GM18498 (cell line): ENCODE measurements around the gene ALDH6A1.
A peak's percentile ranks its signal among the peaks of the same experiment; 100 is the strongest.

ENCODE experiments used
- ATAC-seq: cut with Tn5 transposase; IDR thresholded peaks from one replicate; pipeline ENCODE4 v1.9.1; 2021; ENCODE audit warnings: mild to moderate bottlenecking, moderate library complexity; ENCODE audit not compliant: unreplicated experiment

The ALDH6A1 gene

DNA sequence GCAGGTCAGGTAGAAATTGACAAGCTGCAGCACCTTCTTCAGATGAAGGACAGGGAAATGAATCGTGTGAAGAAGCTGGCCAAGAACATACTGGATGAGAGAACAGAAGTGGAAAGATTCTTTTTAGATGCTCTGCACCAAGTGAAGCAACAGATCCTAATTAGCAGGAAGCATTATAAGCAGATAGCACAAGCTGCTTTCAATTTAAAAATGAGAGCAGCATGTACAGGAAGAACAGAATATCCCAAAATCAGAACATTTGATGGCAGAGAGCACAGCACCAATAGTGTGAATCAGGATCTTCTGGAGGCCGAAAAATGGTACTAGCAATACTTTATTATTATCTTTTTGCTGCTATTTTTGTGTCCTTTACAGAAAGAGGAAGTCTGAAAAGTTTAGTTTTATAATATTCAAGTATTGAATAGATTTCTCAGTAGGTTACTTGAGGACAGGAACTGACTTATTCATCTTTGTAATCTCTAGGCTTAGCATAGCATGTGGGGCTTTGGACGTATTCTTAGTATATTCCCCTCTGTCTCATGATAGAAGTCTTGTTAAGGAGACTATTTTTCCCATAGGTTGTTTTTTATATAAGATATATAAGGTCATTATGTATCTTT lies 34.3 kb downstream of the ALDH6A1 start:
- no peak for ATAC-seq

DNA sequence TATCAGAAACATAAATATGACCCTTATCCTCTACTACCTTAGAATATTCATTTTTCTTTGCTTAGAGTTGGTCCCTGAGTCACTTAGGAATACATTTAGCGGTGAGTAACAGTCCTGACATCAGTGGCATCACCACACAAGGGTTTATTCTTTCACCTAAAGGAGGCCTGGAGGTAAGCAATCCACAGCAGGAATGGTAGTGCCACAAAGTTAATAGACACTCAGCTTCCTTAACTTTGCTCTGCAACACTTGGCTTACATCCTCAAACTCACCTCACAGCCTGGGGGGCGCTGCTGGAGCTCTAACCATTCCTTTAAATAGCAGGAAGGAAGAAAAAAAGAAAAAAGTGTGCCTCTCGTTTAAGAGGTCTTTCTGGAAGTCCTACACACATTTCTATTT lies 36.0 kb downstream of the ALDH6A1 start:
- ATAC-seq: no peak

DNA sequence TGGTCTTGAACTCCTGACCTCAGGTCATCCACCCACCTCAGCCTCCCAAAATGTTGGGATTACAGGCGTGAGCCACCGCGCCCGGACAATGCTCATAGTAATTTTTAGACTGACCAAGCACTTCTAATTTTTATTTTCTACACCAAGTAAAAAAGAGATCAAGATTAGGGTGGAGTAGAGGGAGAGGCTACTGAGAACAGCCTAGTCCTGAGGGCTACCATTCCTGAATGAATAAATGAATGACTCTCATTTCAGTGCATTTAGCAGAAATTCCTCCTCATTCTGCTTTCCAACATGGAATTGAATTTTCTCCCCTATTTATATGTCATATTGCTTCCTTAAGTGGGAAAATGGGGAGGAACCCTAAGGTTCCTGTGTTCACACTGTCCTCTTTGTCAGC lies 38.7 kb downstream of the ALDH6A1 start:
- no peak for ATAC-seq

DNA sequence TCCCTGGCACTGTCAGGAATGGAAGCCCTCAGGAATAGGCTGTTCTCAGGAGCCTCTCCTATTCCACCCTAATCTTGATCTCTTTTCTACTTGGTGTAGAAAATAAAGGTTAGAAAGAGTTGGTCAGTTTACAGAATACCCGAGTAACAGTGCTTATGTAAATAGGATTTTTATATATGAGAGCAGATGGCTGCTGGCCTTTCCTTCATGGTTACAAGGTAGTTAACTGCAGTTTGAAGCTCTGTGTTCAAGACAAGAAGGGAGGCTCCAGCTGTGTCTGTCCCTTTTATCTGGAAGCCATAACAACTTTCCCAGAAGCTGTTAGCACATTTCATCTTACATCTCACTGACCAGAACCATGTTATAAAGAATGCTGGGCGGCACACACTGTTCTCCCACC lies 42.0 kb downstream of the ALDH6A1 start:
- no peak for ATAC-seq

DNA sequence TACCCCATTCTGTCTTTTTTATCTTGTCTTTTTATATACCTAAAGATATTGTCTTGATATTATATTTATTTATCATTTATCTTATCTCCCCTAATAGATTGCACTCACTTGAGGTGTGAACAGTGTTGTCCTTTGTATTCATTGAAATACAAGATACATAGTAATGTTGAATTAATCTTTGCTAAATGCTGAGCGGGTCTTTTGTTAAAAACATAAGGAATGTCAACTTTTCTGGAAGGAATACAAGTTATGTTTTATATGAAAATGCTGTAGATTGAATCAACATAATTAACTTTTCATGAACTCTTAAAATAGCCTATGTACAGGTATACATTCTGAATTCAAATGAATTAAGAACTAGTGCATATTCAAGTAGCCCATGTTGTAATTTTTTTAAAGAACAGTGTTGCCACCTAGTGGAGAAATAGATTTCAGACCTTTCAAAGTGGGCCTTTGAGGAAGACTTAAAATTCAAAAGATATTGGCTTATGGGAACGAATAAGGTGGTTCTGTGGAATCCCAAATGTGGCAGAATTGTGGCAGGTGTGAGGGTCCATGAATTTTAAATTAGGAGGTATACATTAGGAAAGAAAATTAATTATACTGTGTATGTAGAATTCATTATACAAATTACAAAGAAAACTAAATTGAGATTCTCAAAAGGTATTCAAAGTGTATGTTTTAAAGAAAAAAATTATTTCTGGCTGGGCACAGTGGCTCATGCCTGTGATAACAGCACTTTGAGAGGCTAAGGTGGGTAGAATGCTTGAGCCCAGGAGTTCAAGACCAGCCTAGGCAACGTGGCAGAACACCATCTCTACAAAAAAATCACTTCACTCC lies 46.0 kb downstream of the ALDH6A1 start:
- no peak for ATAC-seq

DNA sequence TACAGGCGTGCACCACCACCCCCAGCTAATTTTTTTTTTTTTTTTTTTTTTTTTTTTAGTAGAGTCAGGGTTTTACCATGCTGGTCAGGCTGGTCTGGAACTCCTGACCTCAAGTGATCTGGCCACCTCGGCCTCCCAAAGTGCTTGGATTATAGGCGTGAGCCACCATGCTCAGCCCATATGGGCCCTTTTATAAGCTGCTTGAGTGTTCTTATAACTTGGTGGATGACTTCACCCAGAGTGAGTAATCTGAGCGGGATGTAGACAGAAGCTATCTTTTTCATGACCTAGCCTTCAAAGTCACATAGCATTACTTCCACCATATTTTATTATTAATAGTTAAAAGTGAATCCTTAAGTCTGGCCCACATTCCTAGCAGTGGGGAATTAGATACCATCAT lies 48.7 kb downstream of the ALDH6A1 start:
- ATAC-seq: no peak

DNA sequence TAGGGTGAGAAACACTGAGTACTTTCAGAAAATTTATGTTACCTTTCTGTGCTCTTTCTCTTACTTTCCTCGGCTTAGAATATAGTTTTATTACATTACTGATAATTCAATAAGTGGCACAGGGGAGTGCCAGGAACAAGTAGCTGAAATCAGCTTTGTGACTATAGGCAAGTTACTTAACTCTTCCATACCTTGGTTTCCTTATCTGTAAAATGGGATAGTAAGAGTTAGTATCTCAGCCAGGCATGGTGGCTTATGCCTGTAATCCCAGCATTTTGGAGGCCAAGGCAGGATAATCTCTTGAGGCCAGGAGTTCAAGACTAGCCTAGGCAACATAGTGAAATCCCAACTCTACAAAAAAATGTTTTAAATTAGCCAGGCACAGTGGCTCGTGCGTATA lies 49.7 kb downstream of the ALDH6A1 start:
- ATAC-seq: no peak

DNA sequence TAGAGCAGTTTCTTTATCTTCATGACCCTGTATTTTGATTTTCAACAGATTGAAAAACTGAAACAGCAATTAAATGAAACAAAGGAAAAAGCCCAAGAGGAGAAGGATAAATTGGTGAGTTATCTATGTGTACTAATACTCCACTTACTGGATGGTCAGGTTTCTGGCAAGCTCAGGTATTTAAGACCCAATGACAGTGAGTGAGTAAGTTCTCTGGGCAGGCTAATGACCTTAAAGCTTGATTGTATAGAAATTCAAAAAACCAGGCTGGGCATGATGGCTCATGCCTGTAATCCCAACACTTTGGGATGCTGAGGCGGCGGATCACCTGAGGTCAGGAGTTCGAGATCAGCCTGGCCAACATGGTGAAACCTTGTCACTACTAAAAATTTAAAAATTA lies 55.1 kb downstream of the ALDH6A1 start:
- ATAC-seq: no peak

DNA sequence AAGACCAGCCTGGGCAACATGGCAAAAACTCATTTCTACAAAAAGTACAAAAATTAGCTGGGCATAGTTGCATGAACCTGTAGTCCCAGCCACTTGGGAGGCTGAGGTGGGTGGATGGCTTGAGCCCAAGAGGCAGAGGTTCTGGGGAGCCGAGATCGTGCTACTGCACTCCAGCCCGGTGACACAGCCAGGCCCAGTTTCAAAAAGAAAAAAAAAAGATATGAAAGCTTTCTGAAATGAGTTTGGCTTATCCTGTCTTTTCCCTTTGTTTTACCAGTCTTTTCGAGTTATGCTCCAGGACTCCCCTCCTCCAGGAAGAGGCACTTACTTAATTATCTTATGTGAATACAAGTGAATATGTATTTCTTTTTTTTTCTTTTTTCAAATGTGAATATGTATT lies 61.9 kb downstream of the ALDH6A1 start:
- ATAC-seq: no peak

DNA sequence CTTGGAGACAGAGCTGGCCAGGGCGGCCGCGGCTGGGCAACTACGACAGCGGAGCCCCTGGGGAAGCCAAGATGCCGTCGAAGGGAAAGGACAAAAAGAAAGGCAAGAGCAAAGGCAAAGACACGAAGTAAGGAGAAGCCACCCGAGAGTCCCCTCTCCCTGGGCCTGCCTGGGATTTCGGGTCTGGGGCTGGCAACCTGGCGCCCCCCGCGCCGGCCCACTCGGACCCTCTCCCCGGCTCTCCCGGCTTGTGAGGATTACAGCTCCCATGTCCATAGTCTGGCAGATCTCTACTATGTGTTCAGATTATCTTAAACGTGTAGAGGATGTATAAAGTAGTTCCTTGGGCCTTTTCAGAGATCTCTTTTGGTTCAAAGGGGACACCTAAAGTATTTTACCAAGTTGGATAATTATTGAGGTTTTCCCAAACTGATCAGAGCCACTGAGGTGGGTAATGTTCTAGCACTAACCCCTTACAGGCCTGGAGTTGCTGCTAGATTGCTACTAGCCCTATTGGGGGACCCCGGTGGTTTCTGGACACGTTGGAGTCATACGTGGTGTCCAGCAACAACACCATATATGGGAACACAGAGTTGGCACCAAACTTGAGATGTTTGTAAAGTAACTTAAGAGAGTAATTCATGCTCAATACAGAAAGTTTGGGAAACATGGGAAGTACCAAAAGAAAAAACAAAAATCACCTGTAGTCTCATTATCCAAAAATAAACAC lies 64.7 kb downstream of the ALDH6A1 start:
- ATAC-seq: no peak

DNA sequence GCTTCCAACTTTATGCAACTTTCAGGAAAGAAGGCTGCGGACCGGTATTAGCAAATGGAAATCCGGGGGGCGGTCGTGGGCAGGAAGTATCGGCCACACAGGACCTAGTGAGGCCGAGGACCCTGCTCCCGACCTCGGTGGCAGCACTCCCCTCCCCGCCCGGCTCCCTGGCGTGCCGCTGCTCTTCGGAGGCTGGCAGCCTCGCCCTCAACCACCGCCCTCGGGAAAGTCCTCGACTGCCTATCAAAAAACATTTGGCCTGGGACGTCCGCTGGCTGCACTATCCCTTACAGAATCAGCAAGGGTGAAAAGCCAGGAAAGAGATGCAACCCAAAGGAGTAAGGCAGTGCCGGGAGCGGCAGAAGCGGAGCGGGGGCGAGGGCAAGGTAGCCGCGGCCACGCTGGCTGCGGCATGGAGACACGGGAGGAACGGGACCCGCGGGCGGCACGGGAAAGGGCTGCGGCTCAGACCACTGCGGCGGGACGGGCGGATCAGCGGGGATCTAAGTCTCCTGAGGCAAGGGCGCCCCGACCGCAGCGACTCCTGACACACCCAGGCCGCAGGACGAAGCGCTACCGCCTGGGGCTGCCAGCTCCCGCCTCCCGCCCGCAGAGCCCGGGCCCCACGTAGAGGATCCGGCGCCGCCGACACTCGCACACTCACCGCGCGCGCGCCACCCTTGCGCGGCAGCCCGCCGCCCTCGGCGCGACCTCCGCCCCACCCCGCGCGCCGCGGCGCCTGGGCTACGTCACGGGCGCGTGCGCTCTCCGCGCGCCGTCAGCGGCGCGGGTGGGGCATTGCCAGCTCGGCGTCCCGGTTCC lies 65.5 kb downstream of the ALDH6A1 start, which contains the start of the genes BBOF1 and ENTPD5:
TSS of gene BBOF1 (plus strand) at position 764 of the 822 bp plus-strand sequence. CDS start 130 bp downstream, outside the sequence.
TSS of gene ENTPD5 (minus strand) at position 703 of the 822 bp plus-strand sequence. CDS start 31,186 bp downstream, outside the sequence.
- peak; percentile 91 for ATAC-seq

DNA sequence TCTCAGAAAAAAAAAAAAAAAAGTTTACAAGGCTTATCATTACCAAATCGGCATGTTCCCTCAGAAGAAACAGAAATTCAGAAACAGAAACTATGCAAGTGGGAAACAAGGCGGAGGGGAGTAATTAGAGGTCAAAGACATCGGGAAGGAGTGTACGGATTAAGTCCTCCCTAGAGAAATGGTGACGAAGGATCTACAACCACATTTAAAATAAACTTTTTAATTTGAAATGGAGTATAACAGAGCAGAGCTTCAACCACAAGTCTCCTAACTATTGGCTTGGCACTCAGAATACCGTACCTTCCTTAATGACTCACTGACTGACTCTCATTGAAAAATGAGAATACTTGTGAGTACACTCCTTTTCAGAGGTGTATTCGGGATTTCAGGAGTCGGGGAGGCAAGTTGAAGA lies 66.1 kb downstream of the ALDH6A1 start:
- ATAC-seq: peak; percentile 1

DNA sequence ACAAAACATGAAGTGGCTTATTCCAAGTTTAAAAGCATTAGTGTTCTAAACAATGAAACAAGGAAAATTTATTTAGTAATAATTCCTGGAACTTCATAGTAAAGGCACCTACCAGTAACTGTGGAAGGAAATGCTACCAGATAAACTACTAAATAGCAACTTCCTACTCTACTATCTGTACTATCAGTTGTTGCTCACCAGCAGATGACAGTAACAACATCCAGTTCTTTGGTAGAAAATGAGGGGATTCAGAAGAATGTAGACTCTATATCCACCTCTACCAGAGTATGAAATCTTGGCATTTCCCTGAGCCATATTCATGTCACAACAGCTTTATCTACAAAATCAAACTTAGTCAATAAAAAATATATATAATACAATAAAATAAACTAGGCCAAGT lies 68.3 kb downstream of the ALDH6A1 start:
- ATAC-seq: no peak

DNA sequence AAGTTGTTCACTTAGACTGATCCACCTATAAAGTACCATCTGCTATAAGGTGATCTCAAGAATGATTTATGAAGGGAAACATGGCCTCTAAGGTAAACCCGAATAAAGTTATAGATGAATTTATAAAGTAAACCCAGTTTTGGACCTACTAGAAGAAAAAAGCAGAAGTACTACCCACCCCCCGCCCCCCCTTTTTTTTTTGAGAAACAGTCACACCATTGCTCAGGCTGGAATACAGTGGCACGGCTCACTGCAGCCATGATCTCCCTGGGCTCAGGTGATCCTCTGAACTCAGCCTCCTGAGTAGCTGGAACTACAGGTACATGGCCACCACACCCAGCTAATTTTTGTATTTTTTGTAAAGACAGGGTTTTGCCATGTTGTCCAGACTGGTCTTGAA lies 69.1 kb downstream of the ALDH6A1 start:
- no peak for ATAC-seq

DNA sequence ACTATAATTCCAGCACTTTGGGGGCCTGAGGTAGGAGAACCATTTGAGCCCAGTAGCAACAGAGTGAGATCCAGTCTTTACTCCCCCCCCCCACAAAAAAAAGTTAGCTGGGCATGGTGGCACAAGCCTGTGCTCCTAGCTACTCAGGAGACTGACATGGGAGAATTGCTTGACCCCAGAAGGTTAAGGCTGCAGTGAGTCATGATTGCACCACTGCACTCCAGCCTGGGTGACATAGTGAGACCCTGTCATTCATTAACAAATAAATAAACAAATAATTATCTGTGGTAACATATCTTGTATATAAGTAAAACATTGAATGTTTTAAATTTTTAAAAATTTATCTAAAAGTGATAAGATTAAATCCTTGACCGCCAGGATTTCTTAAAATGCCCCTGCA lies 70.0 kb downstream of the ALDH6A1 start:
- no peak for ATAC-seq

DNA sequence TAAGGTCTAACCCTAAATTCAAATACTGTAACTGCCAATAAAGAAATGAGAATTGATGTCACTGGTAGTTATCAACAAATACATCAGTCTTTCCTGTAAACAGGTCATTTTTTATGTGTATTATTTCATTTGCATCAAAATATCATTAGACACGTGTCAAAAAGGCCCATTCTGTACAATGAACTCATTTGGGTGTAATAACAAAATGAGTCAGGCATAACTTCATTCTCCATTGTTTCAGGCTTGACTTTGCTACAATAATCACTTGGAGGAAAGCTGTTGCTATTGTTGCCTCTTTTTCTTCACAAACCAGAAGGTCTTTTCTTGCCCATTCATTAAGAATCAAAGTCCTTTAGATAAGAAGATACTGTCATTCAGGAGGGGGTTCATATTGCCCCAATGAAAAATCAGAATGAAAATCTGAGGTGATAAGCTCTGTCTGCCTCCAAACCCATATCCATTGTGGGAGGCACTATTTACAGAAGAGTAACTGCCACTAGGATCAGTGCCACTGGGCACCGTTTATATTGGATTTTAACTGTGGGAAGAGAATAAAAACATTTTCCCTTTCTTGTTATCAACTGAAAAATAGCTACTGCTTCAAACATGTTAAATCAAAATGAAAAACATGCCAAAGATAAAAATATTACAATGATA lies 75.3 kb downstream of the ALDH6A1 start:
- no peak for ATAC-seq
